Measurements from ENCODE around the gene ARX. TPM values are rescaled to one million over a fixed set of nuclear protein-coding genes. Genes with fewer than 3 reads are reported as not detected.

Gene ARX
- total and polyA plus RNA-seq, 2 donors = 0.09 TPM; not detected in 1

DNA sequence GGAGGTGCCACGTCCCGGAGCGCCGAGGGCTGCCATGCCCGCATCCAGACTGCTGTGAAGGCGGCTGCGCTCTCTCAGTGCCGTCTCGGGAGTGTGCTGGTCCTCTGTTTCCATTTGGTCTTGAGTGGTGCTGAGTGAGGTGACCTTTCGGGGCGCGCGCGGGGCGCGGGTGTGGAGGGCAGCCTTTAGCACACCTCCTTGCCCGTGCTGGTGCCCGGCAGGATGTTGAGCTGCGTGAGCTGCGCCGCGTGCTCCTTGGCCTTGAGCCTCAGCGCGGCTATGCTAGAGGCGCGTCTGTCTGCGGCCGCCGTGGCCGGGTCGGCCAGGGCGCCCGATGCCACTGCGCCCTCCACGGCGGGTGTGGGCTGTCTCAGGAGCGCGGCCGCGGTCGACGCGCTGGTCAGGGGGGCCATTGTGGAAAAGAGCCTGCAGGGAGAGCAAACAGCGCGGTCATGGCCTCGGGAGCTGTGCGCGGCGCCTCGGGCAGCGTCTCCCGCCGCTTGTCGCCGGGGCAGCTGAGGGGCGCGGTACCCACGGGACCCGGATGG, 11.2 kb downstream of the ARX start:
- no peak for DNase-seq (ENCODE audit: low read depth in 6 of 9, low spot score in 9 of 9)
- Histone ChIP-seq H3K4me3 (ENCODE audit: low read length in 2 of 2) (no peak overlapping the region), H3K36me3 (ENCODE audit: control insufficient read depth in 2 of 2, insufficient read depth in 2 of 2, low read length in 1 of 2) (no peaks in the 10 kb centered on the region), H3K27ac (ENCODE audit: low read depth in 1 of 2, low read length in 1 of 2) (no peak overlapping the region), H3K9me3 (ENCODE audit: control insufficient read depth in 2 of 2, insufficient read depth in 1 of 2, low read length in 1 of 2) (peaks cover 0 to 4% of the 10 kb centered on the region in 2 donors), H3K27me3 (ENCODE audit: control insufficient read depth in 2 of 2, insufficient read depth in 1 of 2, low read length in 1 of 2) (peaks cover 57 to 89% of the 10 kb centered on the region in 2 donors), H3K4me1 (ENCODE audit: control insufficient read depth in 2 of 2, insufficient read depth in 2 of 2, low read length in 2 of 2) (no peaks in the 10 kb centered on the region)
- WGBS = 4% methylated on average over 59 of the region's 59 CpGs

GRCh38 chrX:25004040-25004439, 11.7 kb downstream of the ARX start:
- Histone ChIP-seq H3K4me1 (ENCODE audit: control insufficient read depth in 2 of 2, insufficient read depth in 2 of 2, low read length in 2 of 2) (no peaks in the 10 kb centered on the region), H3K9me3 (ENCODE audit: control insufficient read depth in 2 of 2, insufficient read depth in 1 of 2, low read length in 1 of 2) (peaks cover 0 to 4% of the 10 kb centered on the region in 2 donors), H3K4me3 (ENCODE audit: low read length in 2 of 2) (no peak overlapping the region), H3K27me3 (ENCODE audit: control insufficient read depth in 2 of 2, insufficient read depth in 1 of 2, low read length in 1 of 2) (peaks cover 55 to 84% of the 10 kb centered on the region in 2 donors), H3K36me3 (ENCODE audit: control insufficient read depth in 2 of 2, insufficient read depth in 2 of 2, low read length in 1 of 2) (no peaks in the 10 kb centered on the region), H3K27ac (ENCODE audit: low read depth in 1 of 2, low read length in 1 of 2) (no peak overlapping the region)
- DNase-seq (ENCODE audit: low read depth in 6 of 9, low spot score in 9 of 9) = no peak
- 12% methylated on average over 10 of the region's 10 CpGs for WGBS

GRCh38 chrX:25003066-25003849, 12.5 kb downstream of the ARX start:
- 8% methylated on average over 40 of the region's 40 CpGs for WGBS
- Histone ChIP-seq H3K4me3 (ENCODE audit: low read length in 2 of 2) (no peak overlapping the region), H3K27ac (ENCODE audit: low read depth in 1 of 2, low read length in 1 of 2) (no peak overlapping the region), H3K36me3 (ENCODE audit: control insufficient read depth in 2 of 2, insufficient read depth in 2 of 2, low read length in 1 of 2) (no peaks in the 10 kb centered on the region), H3K4me1 (ENCODE audit: control insufficient read depth in 2 of 2, insufficient read depth in 2 of 2, low read length in 2 of 2) (no peaks in the 10 kb centered on the region), H3K9me3 (ENCODE audit: control insufficient read depth in 2 of 2, insufficient read depth in 1 of 2, low read length in 1 of 2) (peaks cover 0 to 4% of the 10 kb centered on the region in 2 donors), H3K27me3 (ENCODE audit: control insufficient read depth in 2 of 2, insufficient read depth in 1 of 2, low read length in 1 of 2) (peaks cover 53 to 77% of the 10 kb centered on the region in 2 donors)
- no peak for DNase-seq (ENCODE audit: low read depth in 6 of 9, low spot score in 9 of 9)

- Histone ChIP-seq H3K27me3 (ENCODE audit: control insufficient read depth in 2 of 2, insufficient read depth in 1 of 2, low read length in 1 of 2) (peaks cover 47 to 72% of the 10 kb centered on the region in 2 donors), H3K36me3 (ENCODE audit: control insufficient read depth in 2 of 2, insufficient read depth in 2 of 2, low read length in 1 of 2) (no peaks in the 10 kb centered on the region), H3K4me3 (ENCODE audit: low read length in 2 of 2) (no peak overlapping the region), H3K4me1 (ENCODE audit: control insufficient read depth in 2 of 2, insufficient read depth in 2 of 2, low read length in 2 of 2) (no peaks in the 10 kb centered on the region), H3K9me3 (ENCODE audit: control insufficient read depth in 2 of 2, insufficient read depth in 1 of 2, low read length in 1 of 2) (peaks cover 0 to 4% of the 10 kb centered on the region in 2 donors), H3K27ac (ENCODE audit: low read depth in 1 of 2, low read length in 1 of 2) (no peak overlapping the region)
- 5% methylated on average over 32 of the region's 33 CpGs for WGBS
- no peak for DNase-seq (ENCODE audit: low read depth in 6 of 9, low spot score in 9 of 9)
Observed at GRCh38 chrX:25002661-25003020, 13.1 kb downstream of the ARX start.

DNA sequence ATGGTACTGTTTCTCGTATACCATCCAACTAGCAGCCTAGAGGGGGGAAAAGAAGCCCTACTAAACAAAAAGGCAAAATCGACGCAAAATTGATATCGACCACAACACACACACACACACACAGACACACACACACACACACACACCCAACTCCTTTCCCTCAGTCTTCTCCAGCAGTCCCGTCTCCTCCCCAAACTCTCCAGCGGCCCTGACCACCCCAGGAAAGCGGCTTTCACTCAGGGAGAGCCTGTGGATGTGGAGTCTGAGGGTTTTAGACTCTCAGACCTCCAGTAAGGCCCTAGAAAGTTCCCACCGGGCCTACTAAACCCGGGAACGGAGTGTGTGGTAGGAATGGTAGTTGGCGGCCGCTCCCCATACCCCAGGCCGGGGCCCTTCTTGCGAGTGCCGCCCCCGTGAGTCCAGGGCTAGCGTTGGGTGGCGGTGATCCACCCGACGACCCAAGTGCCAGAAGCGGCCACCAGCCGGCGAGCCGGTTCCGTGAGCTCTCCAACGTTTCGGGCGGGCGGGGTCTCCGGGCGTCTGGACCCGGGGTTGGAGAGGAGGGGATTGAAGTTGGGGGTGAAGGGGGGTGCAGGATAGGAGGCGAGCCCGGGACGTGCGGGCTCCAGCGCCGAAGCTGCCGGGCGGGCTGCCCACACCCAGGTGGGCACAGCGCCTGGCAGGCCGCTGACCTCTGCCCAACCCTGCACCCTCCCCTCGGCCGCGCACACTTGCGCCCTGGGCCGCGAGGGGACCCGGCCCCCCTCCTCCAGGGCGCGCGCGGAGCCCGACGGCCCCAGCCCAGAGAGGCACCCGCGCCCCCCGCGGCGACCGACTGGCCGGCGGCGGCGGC, 13.7 kb downstream of the ARX start:
- no peak for DNase-seq (ENCODE audit: low read depth in 6 of 9, low spot score in 9 of 9)
- peaks cover 45 to 66% of the 10 kb centered on the region in 2 donors for H3K27me3 ChIP-seq (ENCODE audit: control insufficient read depth in 2 of 2, insufficient read depth in 1 of 2, low read length in 1 of 2)

GRCh38 chrX:24999511-24999910, 16.3 kb downstream of the ARX start:
- no peak overlapping the region for H3K27ac ChIP-seq (ENCODE audit: low read depth in 1 of 2, low read length in 1 of 2)
- H3K4me1 ChIP-seq (ENCODE audit: control insufficient read depth in 2 of 2, insufficient read depth in 2 of 2, low read length in 2 of 2) = no peaks in the 10 kb centered on the region
- H3K4me3 ChIP-seq (ENCODE audit: low read length in 2 of 2) = no peak overlapping the region
- peaks cover 0 to 5% of the 10 kb centered on the region in 2 donors for H3K36me3 ChIP-seq (ENCODE audit: control insufficient read depth in 2 of 2, insufficient read depth in 2 of 2, low read length in 1 of 2)
- DNase-seq (ENCODE audit: low read depth in 6 of 9, low spot score in 9 of 9) = no peak
- peaks cover 29 to 45% of the 10 kb centered on the region in 2 donors for H3K27me3 ChIP-seq (ENCODE audit: control insufficient read depth in 2 of 2, insufficient read depth in 1 of 2, low read length in 1 of 2)
- 97% methylated on average over 8 of the region's 8 CpGs for WGBS
- H3K9me3 ChIP-seq (ENCODE audit: control insufficient read depth in 2 of 2, insufficient read depth in 1 of 2, low read length in 1 of 2) = peaks cover 0 to 2% of the 10 kb centered on the region in 2 donors

More for the DNA sequence above, 13.7 kb downstream of the ARX start:
- H3K36me3 ChIP-seq (ENCODE audit: control insufficient read depth in 2 of 2, insufficient read depth in 2 of 2, low read length in 1 of 2) = no peaks in the 10 kb centered on the region
- no peak overlapping the region for H3K27ac ChIP-seq (ENCODE audit: low read depth in 1 of 2, low read length in 1 of 2)
- H3K4me3 ChIP-seq (ENCODE audit: low read length in 2 of 2) = no peak overlapping the region
- H3K4me1 ChIP-seq (ENCODE audit: control insufficient read depth in 2 of 2, insufficient read depth in 2 of 2, low read length in 2 of 2) = no peaks in the 10 kb centered on the region
- H3K9me3 ChIP-seq (ENCODE audit: control insufficient read depth in 2 of 2, insufficient read depth in 1 of 2, low read length in 1 of 2) = peaks cover 0 to 4% of the 10 kb centered on the region in 2 donors
- WGBS = 36% methylated on average over 61 of the region's 65 CpGs

DNA sequence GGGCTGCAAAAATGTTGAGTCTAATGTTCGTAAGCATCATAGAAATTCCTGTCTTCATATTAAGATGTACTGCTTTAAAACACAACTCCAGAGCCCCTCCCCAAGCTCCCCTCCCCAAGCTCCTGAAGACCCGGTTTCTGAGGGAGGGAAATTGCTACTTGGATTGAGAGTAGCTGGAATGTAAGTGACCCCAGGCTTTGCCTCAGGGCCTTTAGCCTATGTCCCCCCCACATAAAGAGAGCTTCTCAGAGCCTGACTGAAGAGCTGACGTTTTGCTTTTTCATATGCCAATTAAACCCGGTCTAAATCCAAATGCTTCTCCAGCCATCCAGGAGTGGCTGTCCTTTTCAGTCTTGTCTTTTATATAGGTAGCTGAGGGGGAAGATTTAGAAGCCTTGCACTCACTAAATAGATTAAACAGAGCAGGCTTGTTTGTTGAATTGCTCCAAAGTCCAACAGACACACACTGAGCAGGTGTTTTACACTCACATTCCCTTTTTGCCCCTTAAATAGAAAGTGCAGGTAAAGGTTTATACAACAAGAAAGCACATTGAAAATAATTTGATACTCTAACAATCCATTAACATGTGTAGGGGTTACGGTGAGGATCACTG, 19.6 kb downstream of the ARX start:
- Histone ChIP-seq H3K27me3 (ENCODE audit: control insufficient read depth in 2 of 2, insufficient read depth in 1 of 2, low read length in 1 of 2) (peaks cover 2 to 13% of the 10 kb centered on the region in 2 donors), H3K36me3 (ENCODE audit: control insufficient read depth in 2 of 2, insufficient read depth in 2 of 2, low read length in 1 of 2) (peaks cover 0 to 5% of the 10 kb centered on the region in 2 donors), H3K4me1 (ENCODE audit: control insufficient read depth in 2 of 2, insufficient read depth in 2 of 2, low read length in 2 of 2) (no peaks in the 10 kb centered on the region), H3K4me3 (ENCODE audit: low read length in 2 of 2) (no peak overlapping the region), H3K9me3 (ENCODE audit: control insufficient read depth in 2 of 2, insufficient read depth in 1 of 2, low read length in 1 of 2) (no peaks in the 10 kb centered on the region), H3K27ac (ENCODE audit: low read depth in 1 of 2, low read length in 1 of 2) (no peak overlapping the region)
- WGBS = 98% methylated on average over 5 of the region's 5 CpGs
- no peak for DNase-seq (ENCODE audit: low read depth in 6 of 9, low spot score in 9 of 9)

DNA sequence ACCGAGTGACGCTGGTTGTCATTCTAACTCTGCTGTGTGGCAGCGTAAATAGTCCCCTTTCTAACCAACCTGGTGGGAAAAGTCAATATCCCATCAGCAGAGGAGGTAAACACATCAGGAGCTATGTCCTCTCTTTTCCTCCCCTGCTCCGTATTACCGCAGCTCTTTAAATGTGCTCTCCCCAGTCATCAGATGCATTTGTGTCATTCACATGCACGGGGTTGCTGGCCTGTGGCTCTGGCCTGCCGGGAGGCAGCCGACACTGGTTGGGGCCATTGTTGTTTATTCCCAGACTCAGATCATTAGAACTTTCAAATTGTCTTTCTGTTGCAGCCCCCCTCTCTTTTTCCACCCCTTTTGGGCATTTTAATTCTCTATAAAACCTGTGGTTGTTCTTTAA, 21.9 kb downstream of the ARX start:
- peaks cover 0 to 5% of the 10 kb centered on the region in 2 donors for H3K36me3 ChIP-seq (ENCODE audit: control insufficient read depth in 2 of 2, insufficient read depth in 2 of 2, low read length in 1 of 2)
- H3K27ac ChIP-seq (ENCODE audit: low read depth in 1 of 2, low read length in 1 of 2) = no peak overlapping the region
- H3K9me3 ChIP-seq (ENCODE audit: control insufficient read depth in 2 of 2, insufficient read depth in 1 of 2, low read length in 1 of 2) = no peaks in the 10 kb centered on the region
- H3K4me3 ChIP-seq (ENCODE audit: low read length in 2 of 2) = no peak overlapping the region
- no peak for DNase-seq (ENCODE audit: low read depth in 6 of 9, low spot score in 9 of 9)
- 98% methylated on average over 8 of the region's 8 CpGs for WGBS
- H3K27me3 ChIP-seq (ENCODE audit: control insufficient read depth in 2 of 2, insufficient read depth in 1 of 2, low read length in 1 of 2) = peaks cover 0 to 6% of the 10 kb centered on the region in 2 donors
- H3K4me1 ChIP-seq (ENCODE audit: control insufficient read depth in 2 of 2, insufficient read depth in 2 of 2, low read length in 2 of 2) = no peaks in the 10 kb centered on the region
